SK-N-SH treated with all-trans-retinoic acid at 6 μM for 48 hours (cell line): ENCODE measurements around the gene PBX3.

Experiments
- ARNTL ChIP-seq: fragments of 450-650 bp; formaldehyde crosslinking; IDR thresholded peaks from 2 replicates; pipeline ENCODE4 v1.5.0; 2020; ENCODE audit warnings: low read depth, mild to moderate bottlenecking, moderate library complexity, borderline replicate concordance
- CREB5 ChIP-seq: fragments of 250-450 bp; sonication (Bioruptor Pico); IDR thresholded peaks from 2 replicates; pipeline ENCODE4 v1.5.1; 2020; ENCODE audit warnings: low read depth, mild to moderate bottlenecking, moderate library complexity
- CSRNP3 ChIP-seq: fragments of 250-450 bp; sonication (Bioruptor Pico); IDR thresholded peaks from 2 replicates; pipeline ENCODE4 v1.5.1; 2021; ENCODE audit warnings: mild to moderate bottlenecking, moderate library complexity
- GLIS3 ChIP-seq: fragments of 250-450 bp; sonication (Bioruptor Pico); IDR thresholded peaks from 2 replicates; pipeline ENCODE4 v1.5.0; 2020; ENCODE audit warnings: mild to moderate bottlenecking, moderate library complexity
- ISL1 ChIP-seq: fragments of 250-450 bp; sonication (Bioruptor Pico); IDR thresholded peaks from 2 replicates; pipeline ENCODE4 v2.1.2; 2022; ENCODE audit warnings: mild to moderate bottlenecking, moderate library complexity
- PATZ1 ChIP-seq: fragments of 250-450 bp; sonication (Bioruptor Pico); IDR thresholded peaks from 2 replicates; pipeline ENCODE4 v1.8.0; 2020; ENCODE audit warnings: mild to moderate bottlenecking, moderate library complexity, borderline replicate concordance
- PPARA ChIP-seq: fragments of 250-450 bp; sonication (Bioruptor Pico); IDR thresholded peaks from 2 replicates; pipeline ENCODE4 v1.5.0; 2020; ENCODE audit warnings: mild to moderate bottlenecking, borderline replicate concordance
- RARB ChIP-seq: fragments of 250-450 bp; sonication (Bioruptor Pico); IDR thresholded peaks from 2 replicates; pipeline ENCODE4 v1.8.0; 2021; ENCODE audit warnings: mild to moderate bottlenecking, moderate library complexity
- ZFP3 ChIP-seq: fragments of 250-450 bp; sonication (Bioruptor Pico); IDR thresholded peaks from 2 replicates; pipeline ENCODE4 v1.5.0; 2020; ENCODE audit warnings: mild to moderate bottlenecking, moderate library complexity
- ZFP30 ChIP-seq: fragments of 450-650 bp; formaldehyde crosslinking; IDR thresholded peaks from 2 replicates; pipeline ENCODE4 v1.5.0; 2022; ENCODE audit warnings: mild to moderate bottlenecking, moderate library complexity
- ZNF565 ChIP-seq: fragments of 450-650 bp; formaldehyde crosslinking; conservative IDR thresholded peaks from 2 replicates; pipeline ENCODE4 v1.5.0; 2020; ENCODE audit warnings: low read depth, mild to moderate bottlenecking, moderate library complexity
- ZNF8 ChIP-seq: fragments of 450-650 bp; formaldehyde crosslinking; IDR thresholded peaks from 2 replicates; pipeline ENCODE4 v1.5.0; 2020; ENCODE audit warnings: mild to moderate bottlenecking, moderate library complexity
- TF ChIP-seq, protein P1 (sequence below): fragments of 250-450 bp; sonication (Bioruptor Pico); IDR thresholded peaks from 2 replicates; pipeline ENCODE4 v1.8.0; 2021; ENCODE audit warnings: low read depth, mild to moderate bottlenecking, moderate library complexity, borderline replicate concordance

DNA sequence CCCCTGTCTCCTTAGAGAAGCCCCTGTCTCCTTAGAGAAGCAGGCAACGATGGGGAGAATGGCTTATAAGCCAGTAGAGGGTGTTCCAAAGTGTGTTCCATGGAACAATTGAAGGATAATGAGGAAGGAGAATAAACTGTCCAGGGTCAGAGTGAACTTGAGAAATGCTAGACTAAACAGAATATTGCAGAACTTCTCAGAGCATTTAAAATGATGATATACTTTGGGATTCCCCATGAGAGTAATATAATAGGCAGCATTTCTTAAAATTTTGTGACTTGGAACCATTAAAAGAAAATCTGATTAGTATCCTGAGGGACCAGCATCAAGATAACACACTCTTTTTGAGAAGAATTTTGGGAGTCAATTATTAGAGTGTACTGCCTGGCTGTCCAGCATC lies 116.8 kb downstream of the PBX3 start:
- no peak for TF ChIP-seq PATZ1
- no peak for TF ChIP-seq CSRNP3 (CRISPR knock-in tag)
- TF ChIP-seq ZNF565 (CRISPR knock-in tag): no peak
- TF ChIP-seq CREB5 (CRISPR knock-in tag): no peak
- TF ChIP-seq, protein P1, sequence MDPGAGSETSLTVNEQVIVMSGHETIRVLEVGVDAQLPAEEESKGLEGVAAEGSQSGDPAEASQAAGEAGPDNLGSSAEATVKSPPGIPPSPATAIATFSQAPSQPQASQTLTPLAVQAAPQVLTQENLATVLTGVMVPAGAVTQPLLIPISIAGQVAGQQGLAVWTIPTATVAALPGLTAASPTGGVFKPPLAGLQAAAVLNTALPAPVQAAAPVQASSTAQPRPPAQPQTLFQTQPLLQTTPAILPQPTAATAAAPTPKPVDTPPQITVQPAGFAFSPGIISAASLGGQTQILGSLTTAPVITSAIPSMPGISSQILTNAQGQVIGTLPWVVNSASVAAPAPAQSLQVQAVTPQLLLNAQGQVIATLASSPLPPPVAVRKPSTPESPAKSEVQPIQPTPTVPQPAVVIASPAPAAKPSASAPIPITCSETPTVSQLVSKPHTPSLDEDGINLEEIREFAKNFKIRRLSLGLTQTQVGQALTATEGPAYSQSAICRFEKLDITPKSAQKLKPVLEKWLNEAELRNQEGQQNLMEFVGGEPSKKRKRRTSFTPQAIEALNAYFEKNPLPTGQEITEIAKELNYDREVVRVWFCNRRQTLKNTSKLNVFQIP (CRISPR knock-in tag): no peak
- no peak for TF ChIP-seq PPARA
- no peak for TF ChIP-seq RARB (CRISPR knock-in tag)
- TF ChIP-seq ZFP3 (CRISPR knock-in tag): no peak
- no peak for TF ChIP-seq ARNTL (CRISPR knock-in tag)
- no peak for TF ChIP-seq ISL1 (CRISPR knock-in tag)
- TF ChIP-seq ZNF8 (CRISPR knock-in tag): no peak
- no peak for TF ChIP-seq ZFP30 (CRISPR knock-in tag)
- TF ChIP-seq GLIS3 (CRISPR knock-in tag): no peak
